ENCODE data around the gene OR2V2. TPM values are rescaled to one million over a fixed set of nuclear protein-coding genes. Genes with fewer than 3 reads are reported as not detected.
"Not testable (repeated sequence)": the region's sequence is repeated elsewhere in the genome, so short reads cannot be mapped to it uniquely, and the experiment has no call there.

The OR2V2 gene
- total RNA-seq, 6 donors from 2014 or later = 1.6 TPM; not detected in 5

- H3K9me3 ChIP-seq = no peaks in the 10 kb centered on the region
- H3K36me3 ChIP-seq = no peaks in the 10 kb centered on the region
- no peak for ATAC-seq (ENCODE audit: low FRiP score in 2 of 2)
- H3K27me3 ChIP-seq = no peaks in the 10 kb centered on the region
- WGBS, 2 donors = 71 to 77% methylated on average over 15 of the region's 15 CpGs
- DNase-seq = no peak
- no peak overlapping the region for H3K27ac ChIP-seq
- peaks cover 0 to 2% (median 0%) of the 10 kb centered on the region in 4 donors for H3K4me1 ChIP-seq
- TF ChIP-seq POLR2AphosphoS5 (IDR thresholded peaks at IDR 0.05) (no peak), POLR2A (IDR thresholded peaks at IDR 0.05) (no peak), CTCF (IDR thresholded peaks at IDR 0.05) (no peak), EP300 (IDR thresholded peaks at IDR 0.05) (no peak)
- H3K4me3 ChIP-seq = no peak overlapping the region
Measured at GRCh38 chr5:181127907-181128626, 19.3 kb upstream of the OR2V2 start.

GRCh38 chr5:181129601-181130000 is 17.8 kb upstream of the OR2V2 start:
- no peak for ATAC-seq (ENCODE audit: low FRiP score in 2 of 2)
- H3K9me3 ChIP-seq = no peaks in the 10 kb centered on the region
- no peak for DNase-seq
- H3K36me3 ChIP-seq = no peaks in the 10 kb centered on the region
- peaks cover 0 to 6% (median 0%) of the 10 kb centered on the region in 4 donors for H3K4me1 ChIP-seq
- TF ChIP-seq CTCF (IDR thresholded peaks at IDR 0.05) = no peak
- no peak for TF ChIP-seq POLR2AphosphoS5 (IDR thresholded peaks at IDR 0.05)
- no peak for TF ChIP-seq POLR2A (IDR thresholded peaks at IDR 0.05)
- no peak for TF ChIP-seq EP300 (IDR thresholded peaks at IDR 0.05)
- no peak overlapping the region for H3K27ac ChIP-seq
- WGBS, 2 donors = 42 to 49% methylated on average over 7 of the region's 7 CpGs
- no peaks in the 10 kb centered on the region for H3K27me3 ChIP-seq
- no peak overlapping the region for H3K4me3 ChIP-seq

GRCh38 chr5:181130081-181130480 is 17.3 kb upstream of the OR2V2 start:
- H3K36me3 ChIP-seq, H3K4me3 ChIP-seq, DNase-seq, H3K27me3 ChIP-seq, H3K27ac ChIP-seq, H3K9me3 ChIP-seq, H3K4me1 ChIP-seq: not testable (repeated sequence)
- WGBS, 2 donors = 57 to 65% methylated on average over 6 to 9 of the region's 9 CpGs
- ATAC-seq (ENCODE audit: low FRiP score in 2 of 2) = peak in 1 of 2 donors; percentile 5

- no peaks in the 10 kb centered on the region for H3K9me3 ChIP-seq
- no peak for ATAC-seq (ENCODE audit: low FRiP score in 2 of 2)
- no peaks in the 10 kb centered on the region for H3K36me3 ChIP-seq
- H3K27me3 ChIP-seq = no peaks in the 10 kb centered on the region
- no peak within 1 kb of the TSS for H3K4me3 ChIP-seq
- 71 to 76% methylated on average over 5 to 14 of the region's 14 CpGs for WGBS, 2 donors
- DNase-seq = no peak
- TF ChIP-seq POLR2AphosphoS5 (IDR thresholded peaks at IDR 0.05) (no peak), EP300 (IDR thresholded peaks at IDR 0.05) (no peak), CTCF (IDR thresholded peaks at IDR 0.05) (no peak), POLR2A (IDR thresholded peaks at IDR 0.05) (no peak)
- peaks cover 0 to 6% (median 0%) of the 10 kb centered on the region in 4 donors for H3K4me1 ChIP-seq
- H3K27ac ChIP-seq = no peak within 1 kb of the TSS
Measured at GRCh38 chr5:181130832-181131496, 16.4 kb upstream of the OR2V2 start, which contains the start of gene OR2V1. Gene OR2V1 (minus strand): TSS chr5:181131169. CDS start chr5:181125304, 5,865 bp downstream.

- ATAC-seq (ENCODE audit: low FRiP score in 2 of 2) (no peak), DNase-seq (no peak)
- Histone ChIP-seq H3K27ac (no peak overlapping the region), H3K4me3 (no peak overlapping the region), H3K9me3 (no peaks in the 10 kb centered on the region), H3K36me3 (no peaks in the 10 kb centered on the region), H3K4me1 (peaks cover 0 to 6% (median 0%) of the 10 kb centered on the region in 4 donors), H3K27me3 (no peaks in the 10 kb centered on the region)
- TF ChIP-seq POLR2A (IDR thresholded peaks at IDR 0.05) (no peak), EP300 (IDR thresholded peaks at IDR 0.05) (no peak), POLR2AphosphoS5 (IDR thresholded peaks at IDR 0.05) (no peak), CTCF (IDR thresholded peaks at IDR 0.05) (no peak)
- WGBS, 2 donors = 79 to 81% methylated on average over 11 of the region's 11 CpGs
Measured at GRCh38 chr5:181131514-181131913, 15.9 kb upstream of the OR2V2 start.
